Astrocyte (in vitro differentiated cells and primary cell): Measurements from ENCODE around the gene MPRIP. TPM values are rescaled to one million over a fixed set of nuclear protein-coding genes. Genes with fewer than 3 reads are reported as not detected.

Source experiments
- DNase-seq: peaks from one replicate; pipeline ENCODE4 v3.0.0-alpha.2; 2010; ENCODE audit warnings: low read depth
- FAIRE-seq: peaks from 2 replicates; lab custom pipeline; 2011; peaks lifted over from hg19 to GRCh38; lab: Jason Lieb, UNC
- H2AFZ ChIP-seq: 2 replicates; pipeline ENCODE4 v1.6.0; 2012; ENCODE audit warnings: low read depth, low read length, inconsistent platforms
- H3K27ac ChIP-seq: 2 replicates; pipeline ENCODE4 v1.5.1; 2011; ENCODE audit warnings: low read depth, low read length, inconsistent platforms
- H3K27me3 ChIP-seq: 2 replicates; pipeline ENCODE4 v1.6.0; 2011; ENCODE audit warnings: low read length, inconsistent platforms; ENCODE audit not compliant: insufficient read depth
- H3K36me3 ChIP-seq: 2 replicates; pipeline ENCODE4 v1.5.1; 2011; ENCODE audit warnings: low read length, inconsistent platforms; ENCODE audit not compliant: insufficient read depth
- H3K4me1 ChIP-seq: 2 replicates; pipeline ENCODE4 v1.5.1; 2011; ENCODE audit warnings: low read length, inconsistent platforms; ENCODE audit not compliant: insufficient read depth
- H3K4me2 ChIP-seq: 2 replicates; pipeline ENCODE4 v1.6.0; 2012; ENCODE audit warnings: low read length, inconsistent platforms
- H3K4me3 ChIP-seq: 2 replicates; pipeline ENCODE4 v1.5.1; 2011; ENCODE audit warnings: low read depth, mild to moderate bottlenecking, low read length, inconsistent platforms; ENCODE audit not compliant: insufficient read depth
- H3K79me2 ChIP-seq: 2 replicates; pipeline ENCODE4 v1.6.0; 2012; ENCODE audit warnings: mild to moderate bottlenecking, low read length, inconsistent platforms; ENCODE audit not compliant: insufficient read depth
- H3K9ac ChIP-seq: 2 replicates; pipeline ENCODE4 v1.6.0; 2012; ENCODE audit warnings: mild to moderate bottlenecking, low read length, inconsistent platforms
- H3K9me3 ChIP-seq: 2 replicates; pipeline ENCODE4 v1.5.1; 2012; ENCODE audit warnings: low read depth, mild to moderate bottlenecking, low read length, inconsistent platforms; ENCODE audit not compliant: insufficient read depth
- H4K20me1 ChIP-seq: 2 replicates; pipeline ENCODE4 v1.6.0; 2012; ENCODE audit warnings: low read length, inconsistent platforms; ENCODE audit not compliant: insufficient read depth
- H3K27ac Mint-ChIP-seq: one replicate; pipeline ENCODE4 v1.8.0; 2021; ENCODE audit warnings: mild to moderate bottlenecking, mixed read lengths; ENCODE audit not compliant: unreplicated experiment
- H3K27me3 Mint-ChIP-seq: one replicate; pipeline ENCODE4 v1.8.0; 2021; ENCODE audit warnings: low read depth, mixed read lengths; ENCODE audit not compliant: unreplicated experiment
- H3K36me3 Mint-ChIP-seq: one replicate; pipeline ENCODE4 v1.8.0; 2021; ENCODE audit warnings: low read depth, mixed read lengths; ENCODE audit not compliant: unreplicated experiment
- H3K4me1 Mint-ChIP-seq: one replicate; pipeline ENCODE4 v1.8.0; 2021; ENCODE audit warnings: low read depth, mixed read lengths; ENCODE audit not compliant: unreplicated experiment
- H3K4me3 Mint-ChIP-seq: one replicate; pipeline ENCODE4 v1.8.0; 2021; ENCODE audit warnings: mild to moderate bottlenecking, moderate library complexity, mixed read lengths; ENCODE audit not compliant: unreplicated experiment
- H3K9me3 Mint-ChIP-seq: one replicate; pipeline ENCODE4 v1.8.0; 2021; ENCODE audit warnings: mild to moderate bottlenecking, mixed read lengths; ENCODE audit not compliant: unreplicated experiment
- CTCF ChIP-seq: IDR thresholded peaks from 2 replicates; pipeline ENCODE4 v1.5.1; 2011; ENCODE audit warnings: low read depth, mild to moderate bottlenecking, inconsistent platforms, low read length, moderate library complexity; ENCODE audit not compliant: insufficient read depth
- EZH2 ChIP-seq: IDR thresholded peaks from 2 replicates; pipeline ENCODE4 v1.6.1; 2012; ENCODE audit warnings: mild to moderate bottlenecking, low read length, inconsistent platforms; ENCODE audit not compliant: insufficient read depth
- total RNA-seq: library from RNA; stranded (reverse); gene quantifications from 2 replicates; pipeline ENCODE4 v1.2.1, GENCODE V29; 2021

MPRIP gene
- total RNA-seq, 1 donor from 2014 or later: 176 TPM

GRCh38 chr17:17106756-17107155 is 64.5 kb downstream of the MPRIP start:
- Mint-ChIP-seq H3K27me3 (no peaks in the 10 kb centered on the region), H3K27ac (no peak overlapping the region), H3K4me3 (no peak overlapping the region), H3K9me3 (no peaks in the 10 kb centered on the region), H3K4me1 (peaks cover 21% of the 10 kb centered on the region), H3K36me3 (peaks cover 17% of the 10 kb centered on the region)
- no peak for TF ChIP-seq EZH2
- no peak for TF ChIP-seq CTCF
- Histone ChIP-seq H3K79me2 (peaks cover 100% of the 10 kb centered on the region), H3K4me2 (no peak overlapping the region), H3K27ac (no peak overlapping the region), H3K4me1 (no peaks in the 10 kb centered on the region), H2AFZ (no peak overlapping the region), H3K9ac (no peak overlapping the region), H3K9me3 (no peaks in the 10 kb centered on the region), H4K20me1 (peaks cover 98% of the 10 kb centered on the region), H3K36me3 (peaks cover 2% of the 10 kb centered on the region), H3K4me3 (no peak overlapping the region), H3K27me3 (no peaks in the 10 kb centered on the region)
- FAIRE-seq (no peak), DNase-seq (no peak)

DNA sequence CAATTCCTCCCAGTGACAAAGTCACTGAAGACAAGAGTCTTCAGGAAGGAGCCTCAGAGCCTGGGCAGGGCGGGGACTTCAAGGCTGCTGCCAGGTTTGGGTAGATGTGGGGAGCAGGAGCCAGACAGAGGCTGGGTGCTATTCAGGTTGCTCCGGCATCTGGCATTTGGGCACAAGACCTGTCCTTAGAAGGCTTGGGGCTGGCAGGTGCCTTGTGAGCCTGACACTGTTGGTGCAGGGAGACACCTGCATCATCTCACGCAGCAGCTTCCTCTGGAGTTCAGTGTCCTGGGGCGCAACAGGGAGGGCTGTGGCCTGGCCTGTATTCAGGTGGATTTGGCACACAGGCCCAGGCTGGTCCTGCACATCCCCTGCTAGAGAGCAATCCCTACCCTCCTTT is 65.0 kb downstream of the MPRIP start:
- Mint-ChIP-seq H3K27ac (no peak overlapping the region), H3K4me3 (no peak overlapping the region), H3K4me1 (peaks cover 21% of the 10 kb centered on the region), H3K36me3 (peaks cover 17% of the 10 kb centered on the region), H3K27me3 (no peaks in the 10 kb centered on the region), H3K9me3 (no peaks in the 10 kb centered on the region)
- Histone ChIP-seq H3K4me1 (no peaks in the 10 kb centered on the region), H3K9ac (no peak overlapping the region), H4K20me1 (peaks cover 100% of the 10 kb centered on the region), H3K27me3 (no peaks in the 10 kb centered on the region), H3K27ac (no peak overlapping the region), H3K9me3 (no peaks in the 10 kb centered on the region), H3K4me3 (no peak overlapping the region), H2AFZ (no peak overlapping the region), H3K79me2 (peaks cover 100% of the 10 kb centered on the region), H3K4me2 (no peak overlapping the region), H3K36me3 (peaks cover 2% of the 10 kb centered on the region)
- FAIRE-seq: no peak
- DNase-seq: no peak
- no peak for TF ChIP-seq EZH2
- TF ChIP-seq CTCF: no peak

DNA sequence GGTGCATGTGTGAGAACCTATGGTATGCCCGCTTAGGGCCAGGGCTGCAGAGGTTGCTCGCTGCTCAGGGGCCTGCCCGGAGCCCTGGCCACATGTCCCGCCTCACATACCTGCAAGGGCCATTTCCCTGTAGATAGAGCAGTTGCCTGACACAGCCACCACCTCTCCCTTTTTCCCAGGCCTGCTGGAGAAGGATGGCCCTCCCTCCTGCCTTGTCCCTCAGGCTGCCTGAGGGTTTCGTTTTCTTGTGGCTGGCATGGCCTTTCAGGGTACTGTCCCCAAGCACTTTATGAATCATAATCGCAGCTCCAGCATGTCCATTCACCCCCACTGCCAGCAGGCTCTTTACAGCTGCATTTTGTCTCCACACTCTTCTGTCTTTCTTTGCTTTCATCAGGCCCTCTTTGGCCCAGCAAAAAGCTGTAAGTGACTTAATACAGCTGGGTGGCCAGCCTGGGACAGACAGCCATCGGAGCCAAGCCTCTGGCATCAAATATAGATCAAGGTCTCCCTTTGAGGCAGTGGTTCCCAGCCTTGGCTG is 65.7 kb downstream of the MPRIP start:
- Histone ChIP-seq H3K36me3 (peaks cover 2% of the 10 kb centered on the region), H4K20me1 (peaks cover 100% of the 10 kb centered on the region), H3K4me3 (no peak overlapping the region), H3K9ac (no peak overlapping the region), H3K4me1 (no peaks in the 10 kb centered on the region), H3K27ac (no peak overlapping the region), H3K27me3 (no peaks in the 10 kb centered on the region), H2AFZ (no peak overlapping the region), H3K9me3 (no peaks in the 10 kb centered on the region), H3K4me2 (no peak overlapping the region), H3K79me2 (peaks cover 100% of the 10 kb centered on the region)
- H3K27ac Mint-ChIP-seq: no peak overlapping the region
- H3K36me3 Mint-ChIP-seq: peaks cover 14% of the 10 kb centered on the region
- peak overlapping the region; percentile 0 for H3K4me3 Mint-ChIP-seq
- FAIRE-seq (no peak), DNase-seq (no peak)
- no peaks in the 10 kb centered on the region for H3K9me3 Mint-ChIP-seq
- H3K4me1 Mint-ChIP-seq: peaks cover 21% of the 10 kb centered on the region
- no peaks in the 10 kb centered on the region for H3K27me3 Mint-ChIP-seq
- TF ChIP-seq CTCF (no peak), EZH2 (no peak)
